Fibroblast of skin of abdomen (primary cell): ENCODE measurements around the gene IL1RN.

Experiments
- DNase-seq: peaks from one replicate; pipeline ENCODE4 v3.0.0-alpha.2; 2013

The IL1RN gene

DNA sequence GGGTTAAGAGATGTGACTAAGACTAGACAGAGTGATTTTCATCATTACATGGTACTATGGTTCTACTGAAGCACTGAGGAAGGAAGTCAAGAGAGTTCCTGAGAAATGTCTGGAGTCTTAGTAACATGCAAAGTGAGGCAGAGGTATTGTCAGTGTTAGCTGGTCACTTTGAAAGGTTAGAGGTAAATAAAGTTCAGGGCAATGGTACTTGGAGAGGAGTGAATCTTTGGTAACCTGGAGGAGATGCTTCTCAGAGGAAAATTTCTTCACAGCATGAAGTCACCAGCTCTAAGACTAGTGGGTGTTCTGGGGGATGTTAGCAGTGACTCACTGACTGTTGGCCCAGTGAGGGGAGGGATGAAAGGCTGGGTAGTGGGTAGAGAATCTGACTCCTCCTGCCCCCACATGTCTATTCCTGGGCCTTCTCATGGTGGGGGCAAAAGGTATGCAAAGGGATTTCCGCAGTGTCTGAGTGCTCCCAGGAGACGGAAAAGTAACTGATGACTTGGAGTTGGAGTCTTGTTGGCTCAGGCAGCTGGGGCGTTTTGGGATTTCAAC lies 23.3 kb upstream of the IL1RN start:
- DNase-seq: peak; percentile 18

DNA sequence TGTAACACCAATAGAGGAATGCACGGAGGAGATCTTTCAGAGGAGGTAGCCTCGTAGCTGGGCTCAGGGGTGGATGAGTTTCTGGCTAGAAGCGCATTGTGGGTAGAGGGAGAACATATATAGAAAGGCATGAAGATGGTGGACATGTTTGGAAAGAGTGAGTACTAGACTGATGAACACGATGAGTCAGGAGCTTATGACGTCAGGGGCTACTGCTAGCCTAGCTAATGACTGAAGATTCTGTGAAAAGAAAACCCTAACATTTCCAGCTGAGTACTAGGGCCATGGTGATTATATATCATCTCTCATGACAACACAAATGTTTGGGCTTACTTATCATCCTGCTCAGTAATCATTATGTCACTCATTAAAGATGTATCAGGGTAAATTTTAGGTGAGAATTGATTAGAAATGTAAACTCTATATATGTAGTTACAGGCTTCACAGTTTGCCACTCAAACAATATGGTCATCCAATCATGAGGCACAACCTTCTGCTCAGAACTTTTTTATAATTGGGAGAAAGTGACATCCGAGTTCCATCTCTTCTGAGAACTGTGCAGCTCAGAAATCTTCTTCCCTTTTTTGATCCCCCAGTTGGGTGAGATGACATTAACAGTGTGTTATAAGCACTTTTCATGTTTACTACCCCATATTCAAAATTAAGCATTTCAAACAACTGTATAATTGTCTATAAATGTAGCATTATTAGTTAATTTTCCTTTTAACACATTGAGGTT lies 22.2 kb upstream of the IL1RN start:
- DNase-seq: peak; percentile 48

DNA sequence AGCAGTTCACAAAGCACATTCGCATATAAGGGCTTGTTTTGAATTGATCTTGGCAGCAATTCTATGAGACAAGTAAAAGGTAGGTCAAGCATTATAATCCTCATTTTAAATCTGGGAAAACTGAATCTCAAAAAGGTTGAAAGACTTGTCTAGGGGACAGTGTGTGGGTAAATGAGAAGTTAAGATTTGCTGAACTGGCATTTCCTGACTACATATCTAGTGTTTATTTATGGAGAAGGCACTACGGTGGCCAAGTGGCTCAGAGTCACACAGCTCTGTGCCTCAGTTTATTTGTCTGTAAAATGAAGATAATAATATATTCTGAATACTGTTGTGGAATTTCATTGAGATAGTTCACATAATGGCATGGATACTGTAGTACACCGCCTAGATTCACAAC lies 16.3 kb upstream of the IL1RN start:
- no peak for DNase-seq

DNA sequence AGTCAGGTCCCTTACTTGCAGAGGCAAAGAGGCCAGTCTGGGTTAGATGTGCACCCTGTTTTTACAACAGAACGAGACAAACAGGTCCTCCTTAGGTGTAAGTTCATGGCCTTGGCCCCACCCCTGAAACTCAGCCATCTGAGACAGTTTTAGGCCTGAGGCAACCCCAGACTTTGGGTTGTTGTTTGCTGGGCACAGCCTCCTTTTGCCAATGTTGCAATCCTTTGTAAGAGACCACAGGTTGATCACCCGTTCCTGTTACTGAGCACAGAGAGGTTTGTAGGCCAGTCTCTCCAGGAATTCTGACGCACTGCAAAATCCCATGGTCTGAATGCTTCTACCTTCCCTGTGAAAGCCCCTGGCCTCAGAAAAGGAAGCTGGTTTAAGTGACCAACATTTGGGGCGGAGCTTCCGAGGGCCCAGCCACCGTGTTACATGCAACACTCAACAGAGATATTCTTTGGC lies 15.5 kb upstream of the IL1RN start:
- DNase-seq: no peak

DNA sequence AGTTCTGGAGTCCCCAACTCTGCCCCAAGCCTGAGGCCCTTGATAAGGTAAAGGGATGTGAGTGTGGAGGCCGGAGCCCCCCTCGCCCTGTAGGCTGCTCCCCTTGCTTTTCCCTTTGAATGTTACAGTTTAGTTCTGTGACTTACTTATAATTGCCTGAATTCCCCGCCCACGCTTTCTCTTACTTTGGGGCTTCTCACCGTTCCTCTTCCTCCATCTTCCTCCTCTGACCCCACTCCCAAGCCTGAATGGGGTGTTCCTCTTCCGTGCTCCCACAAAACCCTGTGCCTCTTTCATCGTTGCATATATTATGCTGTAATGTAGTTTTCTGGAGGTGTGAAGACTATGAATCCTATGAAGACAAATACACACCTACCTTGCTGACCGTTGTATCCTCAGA lies 15.0 kb upstream of the IL1RN start:
- DNase-seq: no peak

DNA sequence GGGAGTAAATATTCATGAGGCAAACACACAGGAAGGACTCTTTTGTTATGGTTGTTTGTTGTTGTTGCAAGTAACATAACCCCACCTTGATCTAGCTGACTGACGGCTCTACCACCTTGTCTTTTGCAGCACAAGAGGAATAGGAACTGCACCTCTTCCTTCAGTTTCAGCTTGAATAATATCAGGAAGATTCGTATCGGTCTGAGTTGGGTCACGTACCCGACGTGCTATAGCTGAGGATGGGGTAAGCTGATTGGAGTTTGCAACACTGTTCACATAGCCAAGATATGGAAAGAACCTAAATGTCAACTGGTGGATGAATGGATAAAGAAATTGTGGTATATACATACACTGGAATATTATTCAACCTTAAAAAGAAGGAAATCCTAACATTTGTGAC lies 14.5 kb upstream of the IL1RN start:
- no peak for DNase-seq

DNA sequence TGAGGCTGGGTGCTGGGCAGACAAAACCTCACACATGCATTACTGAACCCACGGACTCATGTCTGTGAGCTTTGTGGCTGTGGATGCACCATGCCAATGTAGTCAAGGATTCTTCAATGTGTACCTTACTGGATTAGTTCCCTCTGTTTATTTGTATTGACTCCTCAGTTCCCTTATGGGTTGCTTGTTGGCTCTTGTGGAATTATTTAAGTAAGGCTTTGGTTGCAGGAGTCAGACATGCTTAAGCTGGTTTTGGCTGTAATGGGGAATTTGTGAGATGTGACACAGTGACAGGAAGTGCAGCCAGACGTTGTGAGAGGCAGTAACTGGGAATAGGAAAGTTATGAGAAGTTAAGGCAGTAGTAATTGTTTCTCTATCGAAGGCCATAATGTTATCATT lies 13.6 kb upstream of the IL1RN start:
- no peak for DNase-seq

DNA sequence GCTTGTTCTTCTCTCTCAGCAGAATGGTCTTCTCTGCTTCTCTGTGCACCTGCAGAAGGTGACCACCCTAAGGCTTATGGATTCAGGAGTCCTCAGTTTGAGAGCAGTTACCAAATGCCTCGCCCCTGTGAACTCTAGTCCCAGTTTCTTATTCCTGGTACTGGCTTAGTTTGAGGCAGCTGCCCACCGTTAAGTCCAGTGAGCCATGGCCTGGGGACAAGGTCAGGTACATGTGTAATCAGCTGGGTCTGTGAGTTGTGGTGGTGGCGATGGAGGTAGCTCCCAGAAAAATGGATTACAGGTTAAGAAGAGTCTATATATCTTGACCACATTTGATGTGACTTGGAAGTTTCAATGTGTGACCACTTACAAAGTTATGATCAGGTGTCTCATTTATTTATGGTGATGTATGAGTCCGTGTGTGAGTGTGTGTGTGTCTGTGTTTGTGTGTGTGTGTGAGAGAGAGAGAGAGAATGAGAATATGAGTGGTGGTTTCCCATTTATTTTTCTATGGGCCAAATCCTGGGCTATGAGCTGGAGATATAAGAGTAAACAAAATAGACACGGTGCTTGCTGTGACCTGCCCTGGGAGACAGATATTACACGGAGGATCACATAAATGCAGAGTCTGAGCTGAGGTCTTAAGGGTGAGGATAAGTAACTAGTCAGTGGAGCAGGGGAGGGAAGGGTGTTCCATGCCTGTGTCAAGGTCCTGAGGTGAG lies 13.0 kb upstream of the IL1RN start:
- DNase-seq: no peak

DNA sequence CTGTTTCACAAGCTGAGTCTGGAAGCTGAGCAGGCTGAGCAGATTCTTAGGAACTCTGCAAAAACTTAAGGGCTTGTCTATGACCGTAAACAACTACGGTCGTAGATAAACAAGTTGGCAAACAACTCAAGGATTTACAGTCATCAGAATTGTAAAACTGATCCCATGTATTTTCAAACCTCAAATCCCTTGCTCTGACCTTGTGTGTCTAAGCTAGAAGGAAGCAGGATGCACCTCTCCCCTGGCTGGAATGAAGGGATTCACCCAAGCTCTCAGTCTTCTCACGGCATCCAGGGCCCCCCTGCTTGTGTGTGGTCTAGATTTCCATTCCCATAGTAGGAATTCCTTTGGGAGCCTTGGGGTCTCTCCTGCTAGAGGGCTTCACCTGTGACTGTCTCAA lies 12.4 kb upstream of the IL1RN start:
- DNase-seq: no peak

DNA sequence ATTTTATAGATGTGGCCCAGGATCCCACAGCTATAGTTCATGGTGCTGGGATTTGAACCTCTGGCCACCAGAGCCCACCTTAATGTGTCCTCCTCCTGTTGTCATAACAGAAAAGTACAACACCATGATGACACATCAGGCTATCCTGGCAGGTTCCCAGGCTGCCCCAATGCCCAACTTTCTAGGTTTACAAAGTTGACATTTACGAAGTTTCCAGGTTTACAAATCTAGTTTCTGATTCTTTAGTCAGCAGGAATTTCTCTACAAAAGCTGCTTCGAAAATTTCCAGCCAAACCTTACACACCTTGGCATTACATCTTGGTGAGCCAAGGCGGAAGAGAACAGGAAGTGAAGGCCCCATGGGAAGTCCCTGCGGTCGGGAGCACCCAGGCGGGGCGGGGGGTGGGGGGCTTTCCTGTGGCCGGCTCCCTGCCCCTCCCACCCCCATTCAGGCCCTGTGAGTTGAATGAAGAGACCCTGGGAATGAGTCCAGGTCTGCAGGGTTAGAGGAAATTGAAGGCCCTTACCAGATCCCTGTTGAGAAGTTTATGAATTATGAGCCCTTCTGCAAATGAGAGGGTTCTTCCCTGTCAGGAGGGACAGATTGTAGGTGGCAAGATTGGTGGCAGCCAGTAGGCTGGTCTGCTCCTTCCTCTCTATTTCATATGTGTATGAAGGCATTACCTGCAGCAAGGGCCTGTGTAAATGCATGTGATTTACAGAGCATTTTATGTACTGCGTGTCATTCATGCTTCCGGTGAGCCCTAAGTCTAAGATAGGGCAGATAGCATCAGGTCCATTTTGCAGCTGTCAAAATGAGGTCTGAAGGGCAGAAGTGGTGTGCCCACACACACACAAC lies 11.1 kb upstream of the IL1RN start:
- DNase-seq: no peak

DNA sequence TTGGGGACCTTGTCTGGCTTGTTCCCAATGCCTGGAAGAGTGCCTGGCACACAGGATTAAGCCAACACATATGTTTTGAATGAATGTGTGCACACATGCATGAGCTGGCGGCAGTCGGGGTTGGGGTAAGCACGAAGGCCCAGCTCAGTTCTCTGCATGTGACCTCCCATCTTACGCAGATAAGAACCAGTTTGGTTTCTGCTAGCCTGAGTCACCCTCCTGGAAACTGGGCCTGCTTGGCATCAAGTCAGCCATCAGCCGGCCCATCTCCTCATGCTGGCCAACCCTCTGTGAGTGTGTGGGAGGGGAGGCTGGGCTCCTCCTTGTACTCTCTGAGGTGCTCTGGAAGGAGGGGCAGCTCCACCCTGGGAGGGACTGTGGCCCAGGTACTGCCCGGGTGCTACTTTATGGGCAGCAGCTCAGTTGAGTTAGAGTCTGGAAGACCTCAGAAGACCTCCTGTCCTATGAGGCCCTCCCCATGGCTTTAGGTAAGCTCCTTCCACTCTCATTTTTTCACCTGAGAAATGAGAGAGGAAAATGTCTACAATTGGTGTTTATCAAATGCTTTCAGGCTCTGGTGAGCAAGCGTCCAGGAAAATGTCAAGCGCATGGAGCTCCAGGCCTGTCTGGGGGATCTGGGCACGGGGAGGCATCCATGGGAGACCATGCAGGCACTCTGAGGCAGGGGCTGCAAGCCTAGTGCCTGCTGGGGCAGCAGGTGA lies 9.7 kb upstream of the IL1RN start:
- DNase-seq: peak; percentile 89

DNA sequence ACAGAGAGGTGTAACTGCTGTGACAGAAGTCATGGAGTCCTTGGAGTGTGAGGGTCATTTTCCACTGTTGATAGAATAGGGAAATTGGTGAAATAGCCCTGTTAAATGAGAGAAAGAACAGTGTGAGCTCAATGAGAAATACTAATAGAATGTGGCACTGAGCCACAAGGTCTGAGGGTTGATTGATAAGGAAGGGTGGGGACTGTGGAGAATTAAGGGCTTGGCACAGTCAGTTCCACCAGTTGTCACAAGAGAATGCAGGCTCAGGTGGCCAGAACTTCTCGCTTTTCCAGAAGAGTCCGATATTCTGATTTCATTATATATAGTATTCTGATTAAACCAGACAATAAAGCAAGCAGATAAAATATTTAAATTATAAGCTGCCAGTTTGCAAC lies 9.1 kb upstream of the IL1RN start:
- no peak for DNase-seq

DNA sequence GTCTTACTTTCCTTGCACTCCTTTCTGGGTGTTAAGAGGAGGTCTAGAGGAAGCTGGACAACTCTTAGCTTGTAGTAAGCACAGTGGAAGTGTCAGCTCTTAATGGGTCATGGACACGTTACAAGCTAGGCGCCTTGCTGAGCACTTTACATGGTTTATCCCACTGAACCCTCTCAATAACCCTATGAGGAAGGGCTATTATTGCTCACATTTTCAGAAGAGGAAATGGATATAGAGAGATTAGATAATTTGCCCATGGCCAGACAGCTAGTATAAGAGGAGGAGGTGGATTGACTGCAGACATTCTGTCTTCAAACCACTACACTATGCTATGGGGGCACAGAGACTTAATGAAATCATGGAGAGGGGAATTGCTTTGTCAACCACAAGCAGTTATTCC lies 8.3 kb upstream of the IL1RN start:
- DNase-seq: no peak

DNA sequence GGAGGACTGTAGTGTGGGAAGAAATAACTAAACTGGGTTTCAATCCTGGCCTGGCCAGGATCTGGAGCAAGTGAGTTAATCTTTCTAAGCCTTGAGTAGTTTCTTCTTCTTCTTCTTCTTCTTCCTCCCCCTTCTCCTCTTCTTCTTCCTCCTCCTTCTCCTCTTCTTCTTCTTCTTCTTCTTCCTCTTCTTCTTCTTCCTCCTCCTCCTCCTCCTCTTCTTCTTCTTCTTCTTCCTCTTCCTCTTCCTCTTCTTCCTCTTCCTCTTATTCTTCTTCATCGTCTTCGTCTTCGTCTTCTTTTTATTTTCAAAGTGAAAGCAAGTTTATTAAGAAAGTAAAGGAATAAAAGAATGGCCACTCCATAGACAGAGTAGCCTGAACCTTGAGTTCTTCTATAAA lies 6.5 kb upstream of the IL1RN start:
- no peak for DNase-seq

DNA sequence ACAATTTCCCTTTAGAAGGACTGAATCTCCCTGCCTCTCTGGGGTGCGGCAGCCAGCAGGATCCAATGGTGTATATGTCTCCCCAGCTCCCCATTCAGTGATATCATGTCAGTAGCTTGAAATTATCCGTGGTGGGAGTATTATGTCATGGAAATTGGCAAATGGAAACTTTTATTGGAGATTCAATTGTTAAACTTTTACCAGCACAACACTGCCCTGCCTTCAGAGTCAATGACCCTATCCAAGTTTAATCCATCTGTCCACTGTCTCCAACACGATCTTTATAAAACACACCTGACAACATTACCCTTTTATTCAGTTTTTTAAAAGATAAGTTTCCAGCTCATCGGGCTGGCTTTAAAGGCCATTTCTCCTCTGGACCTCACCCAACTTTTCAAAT lies 5.0 kb upstream of the IL1RN start:
- DNase-seq: no peak

DNA sequence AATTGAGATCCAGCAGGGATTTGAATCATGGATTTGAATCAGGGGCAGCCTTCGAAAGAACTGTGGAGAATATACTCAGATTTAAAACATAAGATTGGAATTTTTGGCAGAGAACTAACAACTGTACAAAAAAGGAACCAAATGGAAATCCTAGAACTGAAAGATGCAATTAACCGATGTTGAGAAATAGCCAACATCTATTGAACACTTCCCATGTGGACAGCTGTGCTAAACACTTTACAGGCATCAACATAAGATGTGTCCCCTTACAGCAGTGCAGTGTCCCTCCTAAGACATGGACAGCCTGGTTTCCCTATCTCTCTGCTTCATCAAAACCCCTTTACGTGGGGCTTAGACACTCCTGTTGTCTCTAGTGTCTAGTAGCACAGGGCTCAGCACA lies 3.7 kb upstream of the IL1RN start:
- no peak for DNase-seq

DNA sequence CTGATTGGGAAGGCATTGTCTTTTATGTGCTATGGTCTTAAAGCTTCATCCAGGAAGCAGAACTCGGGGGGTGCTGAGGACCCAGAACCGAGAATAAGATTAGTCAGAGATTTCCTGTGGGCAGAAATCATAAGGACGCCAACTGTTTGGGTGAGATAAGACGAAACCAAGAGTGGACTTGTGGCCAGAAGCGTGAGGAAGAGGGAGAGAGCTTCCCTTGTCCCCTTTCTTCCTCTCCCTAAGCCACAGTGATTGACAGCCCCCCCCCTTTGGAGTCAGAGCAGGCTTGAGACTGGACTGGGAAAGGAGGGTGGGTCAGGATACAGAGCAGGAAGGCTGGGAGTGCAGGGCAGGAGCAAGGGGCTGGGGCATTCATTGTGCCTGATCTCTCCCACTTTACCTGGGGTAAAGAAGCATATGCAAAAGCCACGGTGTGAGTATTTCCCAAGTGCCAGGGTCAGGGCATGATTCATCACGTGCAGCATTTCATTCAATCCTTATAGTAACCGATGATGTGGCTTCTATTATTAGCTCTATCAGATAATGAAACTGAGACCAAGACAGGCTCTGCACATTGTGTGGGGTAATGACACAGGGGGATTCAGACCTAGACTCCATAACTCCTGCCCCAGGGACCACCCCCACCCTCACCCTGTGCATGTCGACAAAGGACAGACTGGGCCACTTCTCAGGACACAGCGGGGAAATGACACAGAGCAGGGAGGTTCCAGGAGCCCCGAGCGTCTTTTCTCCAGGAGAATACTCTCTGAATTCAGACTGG lies 3.0 kb upstream of the IL1RN start:
- peak; percentile 42 for DNase-seq

DNA sequence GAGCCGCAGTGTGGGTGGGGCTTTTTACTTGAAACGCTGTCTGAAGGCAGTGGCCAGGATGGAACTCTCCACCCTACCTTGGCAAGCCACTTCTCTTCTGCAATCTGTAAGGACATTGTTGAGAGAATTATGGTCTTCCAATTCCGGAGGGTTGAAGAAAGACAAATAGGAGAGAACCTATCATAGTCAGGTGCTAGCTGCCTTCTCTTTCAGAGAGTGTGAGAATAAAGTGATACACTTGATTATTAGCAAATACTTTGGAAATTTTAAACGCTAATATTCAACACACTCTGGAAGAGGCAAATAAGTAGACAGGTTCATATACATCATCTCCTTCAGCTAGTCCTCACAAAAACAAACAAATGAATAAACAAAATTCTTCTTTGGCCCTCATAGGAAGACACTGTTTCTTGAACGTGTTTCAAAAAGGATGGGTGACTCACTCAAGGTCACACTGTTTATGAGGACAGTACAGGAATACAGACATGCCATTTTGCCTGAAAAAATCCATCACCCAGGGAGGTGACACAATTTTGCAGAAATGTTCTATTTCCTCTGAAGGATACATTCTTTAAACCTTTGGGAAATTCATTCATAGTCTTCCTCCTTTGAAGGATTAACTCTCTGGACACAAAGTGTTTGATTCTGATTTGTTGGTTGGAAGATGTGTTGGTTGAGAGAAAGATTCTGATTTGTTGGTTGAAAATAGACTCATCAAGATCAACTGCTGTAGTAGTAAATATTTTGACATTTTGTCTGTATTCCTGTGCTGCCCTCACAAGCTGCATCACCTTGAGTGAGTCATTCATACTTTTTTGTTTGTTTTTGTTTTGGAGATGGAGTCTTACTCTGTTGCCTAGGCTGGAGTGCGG lies 2.2 kb upstream of the IL1RN start:
- DNase-seq: no peak

DNA sequence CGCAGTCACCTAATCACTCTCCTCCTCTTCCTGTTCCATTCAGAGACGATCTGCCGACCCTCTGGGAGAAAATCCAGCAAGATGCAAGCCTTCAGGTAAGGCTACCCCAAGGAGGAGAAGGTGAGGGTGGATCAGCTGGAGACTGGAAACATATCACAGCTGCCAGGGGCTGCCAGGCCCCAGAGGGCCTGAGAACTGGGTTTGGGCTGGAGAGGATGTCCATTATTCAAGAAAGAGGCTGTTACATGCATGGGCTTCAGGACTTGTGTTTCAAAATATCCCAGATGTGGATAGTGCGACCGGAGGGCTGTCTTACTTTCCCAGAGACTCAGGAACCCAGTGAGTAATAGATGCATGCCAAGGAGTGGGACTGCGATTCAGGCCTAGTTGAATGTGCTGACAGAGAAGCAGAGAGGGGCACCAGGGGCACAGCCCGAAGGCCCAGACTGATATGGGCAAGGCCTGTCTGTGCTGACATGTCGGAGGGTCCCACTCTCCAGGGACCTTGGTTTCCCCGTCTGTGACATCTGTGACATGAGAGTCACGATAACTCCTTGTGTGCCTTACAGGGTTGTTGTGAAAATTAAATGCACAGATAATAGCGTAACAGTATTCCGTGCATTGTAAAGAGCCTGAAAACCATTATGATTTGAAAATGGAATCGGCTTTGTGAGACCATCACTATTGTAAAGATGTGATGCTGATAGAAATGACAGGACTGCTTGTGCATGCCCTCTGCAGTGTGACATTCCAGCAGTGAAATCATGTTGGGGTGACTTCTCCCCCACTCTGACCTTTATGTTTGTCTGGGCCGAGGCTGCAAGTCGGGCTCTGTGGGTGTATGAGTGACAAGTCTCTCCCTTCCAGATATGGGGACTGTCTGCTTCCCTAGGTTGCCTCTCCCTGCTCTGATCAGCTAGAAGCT lies 510 bp downstream of the IL1RN start:
- no peak for DNase-seq
